ENCODE measurements around the gene MEGF9.

MEGF9 gene

DNA sequence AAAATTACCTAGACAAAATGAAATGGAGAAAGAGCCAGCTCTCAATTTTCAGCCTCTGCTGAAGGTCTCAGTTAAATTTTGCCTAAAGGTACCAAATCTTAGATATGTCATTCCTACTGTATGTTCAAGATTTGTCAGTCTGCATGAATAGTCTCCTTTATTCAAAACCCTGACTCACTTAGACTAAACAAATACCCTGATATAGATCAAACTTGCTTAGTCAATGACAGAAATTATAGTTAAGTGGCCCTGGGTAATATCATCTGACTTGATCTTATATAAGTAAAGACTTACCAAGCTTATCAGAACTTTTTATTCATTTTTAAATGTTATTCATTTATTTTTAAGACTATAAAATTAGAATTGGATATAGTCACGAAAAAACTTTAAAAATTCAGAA, 12.2 kb downstream of the MEGF9 start:
- no peak for DNase-seq

DNA sequence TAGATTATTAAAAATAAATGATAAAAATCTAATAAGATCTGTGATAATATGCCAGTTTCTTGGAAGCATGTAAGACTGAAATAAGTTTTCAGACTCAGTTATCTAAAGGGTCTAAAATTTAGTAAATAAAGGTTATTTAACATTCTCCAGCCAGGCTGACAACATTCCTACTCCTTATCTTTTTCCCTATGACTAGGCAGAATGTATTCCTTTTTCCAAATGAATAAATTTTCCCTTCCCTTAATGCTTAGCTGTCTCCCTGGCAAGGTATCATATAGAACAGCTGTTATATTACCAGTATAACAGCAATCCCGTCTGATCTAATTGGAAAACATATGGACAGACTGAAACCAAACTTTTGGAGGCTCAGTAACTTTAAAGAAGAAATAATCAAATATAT, 13.0 kb downstream of the MEGF9 start:
- peak; percentile 44 for DNase-seq

DNA sequence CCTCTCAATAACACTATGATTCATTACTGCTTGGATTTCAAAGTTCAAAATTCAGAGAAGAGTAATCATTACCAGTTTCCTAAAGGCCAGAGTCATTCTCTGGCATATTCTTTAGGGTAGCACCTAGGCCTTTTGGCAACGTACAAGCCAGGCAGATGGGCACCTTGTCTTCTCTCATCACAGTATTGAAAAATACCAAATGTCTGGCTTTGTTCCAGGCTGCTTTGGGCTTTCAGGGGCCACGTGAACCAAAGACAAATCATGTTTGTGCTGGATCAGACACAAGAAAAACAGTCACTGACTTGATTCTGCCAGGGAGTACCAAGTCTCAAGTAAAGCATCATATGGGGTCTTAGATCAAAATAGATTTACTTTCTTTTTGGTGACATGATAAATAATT, 15.5 kb downstream of the MEGF9 start:
- peak; percentile 94 for DNase-seq

DNA sequence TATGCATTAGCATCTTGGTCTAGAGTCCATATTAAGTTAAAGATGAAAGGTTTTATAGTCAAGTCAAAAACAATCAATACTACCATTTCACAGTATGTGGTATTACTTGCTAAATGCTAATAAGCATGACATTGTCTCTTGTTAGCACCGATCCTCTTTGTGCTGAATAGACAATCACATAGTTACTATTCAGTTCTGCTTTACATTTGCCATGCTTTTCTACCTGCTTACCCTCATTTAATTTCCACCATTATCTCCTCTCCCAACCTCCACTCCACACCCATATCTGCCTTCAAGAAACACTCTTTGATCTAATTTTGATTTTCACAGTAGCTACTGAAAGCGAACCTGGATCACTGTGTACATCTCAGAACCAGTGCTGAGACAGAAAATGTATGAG, 16.8 kb downstream of the MEGF9 start:
- DNase-seq: no peak

DNA sequence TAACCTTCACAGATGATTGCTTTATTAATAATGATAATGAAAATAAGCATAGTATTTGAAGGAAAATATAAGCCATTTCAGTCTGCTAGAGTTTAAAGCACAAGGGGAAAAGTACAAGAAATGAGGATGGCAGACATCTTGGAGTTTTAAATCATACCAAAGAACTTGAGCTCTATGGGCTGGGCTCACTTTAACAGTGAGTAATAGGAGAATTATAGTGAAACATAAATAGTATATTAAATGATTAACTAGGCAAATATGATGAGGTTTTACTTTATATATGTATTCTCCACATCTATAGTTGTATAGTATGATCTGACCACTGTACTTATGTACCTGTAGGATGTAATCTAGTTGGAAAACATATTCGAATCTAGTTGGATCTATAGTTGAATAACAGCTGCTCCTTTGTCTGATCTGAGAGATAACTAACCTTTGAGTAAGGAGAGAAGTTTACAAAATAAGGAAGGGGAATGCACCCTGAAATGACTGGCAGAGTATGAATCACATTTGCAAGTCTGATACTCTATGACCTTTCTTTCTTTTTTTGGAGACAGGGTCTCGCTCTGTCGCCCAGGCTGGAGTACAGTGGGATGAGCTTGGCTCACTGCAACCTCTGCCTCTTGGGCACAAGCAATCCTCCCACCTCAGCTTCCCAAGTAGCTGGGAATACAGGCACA, 17.6 kb downstream of the MEGF9 start:
- no peak for DNase-seq

DNA sequence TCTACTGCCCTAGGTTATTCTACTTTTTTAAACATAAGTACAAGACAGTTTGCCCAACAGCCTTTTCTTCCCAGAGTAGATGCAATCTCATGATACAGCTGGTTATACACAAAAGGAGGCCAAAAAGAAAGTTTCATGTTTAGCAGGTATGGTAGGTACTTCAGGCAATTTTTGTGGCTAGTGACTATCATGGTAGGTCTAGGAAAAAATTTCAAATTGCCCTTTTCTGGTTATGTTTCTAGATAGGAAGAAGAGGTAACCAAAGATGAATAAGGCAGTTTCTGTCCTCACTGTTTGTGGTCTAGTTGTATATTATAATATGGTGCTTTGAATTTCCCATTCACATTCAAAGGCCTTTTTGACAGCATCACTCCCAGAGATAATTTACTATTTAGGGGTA, 19.7 kb downstream of the MEGF9 start:
- no peak for DNase-seq

DNA sequence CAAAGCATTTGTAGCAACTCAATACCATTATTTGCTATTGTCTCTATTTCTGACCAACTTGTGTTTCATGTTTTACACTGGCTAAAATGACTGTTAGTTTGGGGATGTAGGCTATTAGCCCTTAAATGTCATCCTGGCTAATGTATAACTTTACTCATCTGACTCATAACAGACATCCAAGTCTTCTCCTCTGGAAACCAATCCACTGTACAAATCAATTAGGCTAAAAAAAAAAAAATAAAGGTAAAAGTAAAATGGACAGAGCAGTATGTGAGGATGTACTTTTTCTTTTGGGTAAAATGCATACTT, 20.6 kb downstream of the MEGF9 start:
- no peak for DNase-seq

DNA sequence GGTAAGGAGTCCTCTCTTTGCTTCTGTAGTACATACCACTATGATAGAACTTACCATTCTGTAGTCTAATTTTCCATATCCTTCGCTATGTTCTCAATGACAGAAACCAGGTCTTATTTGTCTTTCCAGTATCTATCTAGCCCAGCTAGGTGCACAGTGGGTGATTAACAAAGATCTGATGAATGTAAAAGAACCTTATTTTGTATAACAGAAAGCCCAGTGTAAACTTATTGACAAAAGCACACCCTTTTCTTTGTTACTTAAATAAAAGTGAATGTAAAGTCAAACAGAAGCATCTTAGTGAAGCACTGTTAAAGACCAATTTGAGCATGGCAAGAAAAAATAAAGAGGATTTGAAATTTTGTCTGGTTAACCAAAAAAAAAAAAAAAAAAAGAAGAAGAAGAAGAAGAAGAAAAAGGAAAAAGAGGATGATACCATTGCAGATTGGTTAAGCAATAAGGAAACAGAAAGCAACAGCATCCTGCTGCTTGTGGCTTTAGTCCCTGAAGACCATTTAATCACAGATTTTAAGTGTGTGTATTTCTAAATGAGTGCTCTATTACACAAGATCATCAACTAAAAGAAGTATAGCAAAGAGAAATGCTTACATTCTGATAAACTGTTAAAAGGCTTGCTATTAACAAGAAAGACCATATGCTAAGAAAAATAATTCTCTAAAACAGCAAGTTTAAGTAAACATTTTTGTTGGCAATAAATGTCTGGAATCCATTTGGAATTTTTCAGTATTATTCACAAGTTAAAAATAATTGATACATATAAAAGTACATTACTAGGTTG, 21.2 kb downstream of the MEGF9 start:
- DNase-seq: no peak

DNA sequence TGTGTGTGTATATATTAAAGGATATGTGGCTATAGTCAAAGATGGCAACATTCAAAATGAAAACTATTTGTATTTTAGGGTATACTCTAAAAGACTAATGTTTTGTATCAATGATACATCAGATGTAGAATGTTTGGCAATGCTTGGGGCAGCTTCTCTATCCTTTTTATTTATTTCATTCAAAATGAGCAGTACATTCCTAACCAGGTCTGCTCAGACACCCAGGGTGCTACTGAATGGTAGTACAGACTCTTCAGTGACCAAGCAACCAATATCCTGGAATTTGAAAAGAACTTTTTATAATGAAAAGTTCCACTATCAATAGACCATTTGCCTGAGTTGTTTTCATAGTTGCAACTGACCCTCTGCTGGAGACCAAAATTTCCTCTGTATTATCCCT, 23.9 kb downstream of the MEGF9 start:
- no peak for DNase-seq

DNA sequence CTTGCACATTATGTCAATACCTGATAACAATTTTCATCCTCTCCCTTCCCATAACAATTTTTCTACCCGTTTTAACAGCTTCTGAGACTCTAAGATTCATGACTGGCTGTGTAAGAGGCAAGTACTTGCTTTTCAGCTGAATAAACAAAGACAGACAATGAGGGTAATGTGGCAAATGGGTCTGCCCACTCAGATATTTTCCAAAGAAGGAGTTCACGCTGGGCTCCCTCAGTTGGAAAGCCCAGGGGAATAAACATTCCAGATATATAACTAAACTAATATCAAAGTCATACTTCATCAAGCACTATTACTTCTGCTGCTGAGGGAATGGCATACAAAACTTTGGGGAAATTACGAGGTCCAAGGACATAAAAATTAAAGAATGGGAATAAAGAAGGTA, 24.4 kb downstream of the MEGF9 start:
- peak; percentile 59 for DNase-seq

DNA sequence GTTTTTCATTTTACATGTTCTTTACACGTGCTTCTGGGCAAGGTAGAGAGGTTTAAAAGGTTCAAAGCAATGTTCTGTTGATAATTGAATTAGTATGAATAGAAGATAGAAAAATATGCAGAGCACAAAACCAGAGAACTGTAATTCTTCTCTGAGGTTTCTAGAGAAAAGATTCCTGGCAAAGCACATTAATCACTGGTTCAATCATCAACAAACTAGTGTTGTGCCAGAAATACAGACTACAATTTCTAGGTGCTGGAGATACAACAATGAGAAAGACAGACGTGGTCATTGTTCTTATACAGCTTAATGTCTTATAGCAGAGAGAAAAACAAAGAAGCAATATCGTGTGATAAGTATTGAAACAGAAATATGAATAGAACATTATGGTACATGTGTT, 25.5 kb downstream of the MEGF9 start:
- DNase-seq: no peak

DNA sequence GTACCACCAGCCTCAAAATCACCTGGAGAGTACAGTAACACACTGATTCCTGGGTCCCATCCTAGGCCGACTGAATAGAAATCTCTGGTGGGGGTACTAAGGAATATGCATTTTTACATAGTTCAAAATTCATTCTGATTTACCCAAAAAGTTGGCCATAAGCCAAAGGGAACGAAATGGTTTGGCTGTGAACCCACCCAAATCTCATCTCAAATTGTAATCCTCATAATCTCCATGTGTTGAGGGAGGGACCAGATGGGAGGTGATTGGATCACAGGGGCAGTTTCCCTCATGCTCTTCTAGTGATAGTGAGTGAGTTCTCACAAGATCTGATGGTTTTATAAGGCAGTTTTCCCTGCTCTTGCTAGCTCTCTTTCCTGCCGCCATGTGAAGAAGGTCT, 31.1 kb downstream of the MEGF9 start:
- DNase-seq: no peak

DNA sequence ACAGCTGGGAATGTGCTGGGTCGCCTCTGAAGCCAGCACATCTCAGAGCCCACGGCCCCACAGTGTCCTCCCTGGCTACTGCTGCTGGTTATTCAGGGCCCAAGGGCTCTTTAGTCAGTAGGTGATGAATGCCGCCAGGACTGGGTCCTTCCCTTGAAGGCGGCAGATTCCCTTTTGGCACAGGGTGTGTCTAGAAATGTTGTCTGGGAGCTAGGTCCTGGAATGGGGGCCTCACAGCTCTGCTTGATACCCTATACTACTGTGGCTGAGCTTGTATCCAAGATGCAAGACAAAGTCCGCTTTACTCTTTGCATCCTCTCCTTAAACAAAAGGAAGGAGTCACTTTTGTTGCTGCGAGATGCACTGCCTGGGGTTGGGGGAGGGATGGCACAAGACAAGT, 33.1 kb downstream of the MEGF9 start:
- DNase-seq: no peak

DNA sequence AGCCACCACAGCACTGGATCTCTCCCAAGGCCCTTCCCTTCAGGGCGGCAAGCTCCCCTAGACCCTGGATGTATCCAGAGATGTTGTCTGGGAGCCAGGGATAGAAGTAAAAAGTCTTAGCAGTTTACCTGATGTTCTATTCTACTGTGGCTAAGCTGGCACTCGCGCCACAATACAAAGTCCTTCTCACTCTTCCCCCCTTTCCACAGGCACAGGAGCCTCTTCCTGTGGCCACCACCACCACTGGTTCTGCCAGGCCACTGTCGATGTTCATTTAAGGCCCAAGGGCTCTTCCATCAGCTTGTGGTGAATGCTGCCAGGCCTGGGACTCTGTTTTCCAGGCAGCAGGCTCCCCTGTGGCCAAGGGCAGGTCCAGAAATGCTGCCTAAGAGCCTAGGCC, 33.7 kb downstream of the MEGF9 start:
- no peak for DNase-seq

DNA sequence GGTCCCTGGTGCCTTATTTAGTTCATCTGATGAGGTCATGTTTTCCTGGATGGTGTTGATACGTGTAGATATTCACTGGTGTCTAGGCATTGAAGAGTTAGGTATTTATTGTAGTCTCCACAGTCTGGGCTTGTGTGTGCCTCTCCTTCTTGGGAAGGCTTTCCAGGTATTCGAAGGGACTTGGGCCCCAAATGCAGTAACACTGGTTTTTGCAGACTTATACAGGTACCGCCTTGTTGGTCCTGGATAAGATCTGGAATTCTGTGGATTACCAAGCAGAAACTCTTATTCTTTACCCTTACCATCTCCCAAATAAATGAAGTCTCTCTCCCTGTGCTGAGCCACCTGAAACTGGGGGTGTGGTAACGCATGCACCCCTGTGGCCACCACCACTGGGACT, 34.1 kb downstream of the MEGF9 start:
- DNase-seq: no peak

DNA sequence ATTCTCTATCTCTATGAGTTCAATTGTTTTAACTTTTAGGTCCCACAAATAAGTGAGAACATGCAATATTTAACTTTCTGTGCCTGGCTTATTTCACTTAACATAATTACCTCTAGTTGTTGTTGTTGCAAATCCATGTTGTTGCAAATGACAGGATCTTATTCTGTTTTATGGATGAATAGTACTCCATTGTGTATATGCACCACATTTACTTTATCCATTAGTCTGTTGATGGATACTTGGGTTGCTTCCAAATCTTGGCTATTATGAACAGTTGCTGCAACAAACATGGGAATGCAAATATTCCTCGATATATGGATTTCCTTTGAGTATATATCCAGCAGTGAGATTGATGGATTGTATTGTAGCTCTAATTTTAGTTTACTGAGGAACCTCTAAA, 36.3 kb downstream of the MEGF9 start:
- DNase-seq: peak; percentile 50

DNA sequence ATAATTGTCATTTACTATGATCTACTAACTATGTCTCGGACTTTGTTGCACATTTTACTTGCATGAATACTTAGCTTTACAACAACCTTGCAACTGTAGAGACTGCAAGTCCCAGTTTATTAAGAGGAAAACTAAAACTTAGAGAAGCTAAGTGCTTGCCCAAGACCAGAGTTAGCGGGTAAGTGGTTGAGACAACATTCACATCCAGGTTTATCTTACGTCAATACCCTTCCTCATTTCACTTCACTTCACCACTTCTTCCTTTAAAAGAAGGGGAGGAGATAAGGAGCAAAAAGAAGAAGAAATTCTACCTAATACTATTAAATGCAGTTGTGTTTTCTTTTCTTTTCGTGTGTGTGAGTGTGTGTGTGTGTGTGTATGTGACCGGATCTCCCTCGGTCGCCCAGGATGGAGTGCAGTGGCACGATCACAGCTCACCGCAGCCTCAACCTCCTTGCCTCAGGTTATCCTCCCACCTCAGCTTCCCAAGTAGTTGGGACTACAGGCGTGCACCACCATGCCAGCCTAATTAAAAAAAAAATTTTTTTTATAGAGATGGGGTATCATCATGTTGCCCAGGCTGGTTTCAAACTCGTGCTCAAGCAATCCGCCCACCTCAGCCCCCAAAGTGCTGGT, 37.4 kb downstream of the MEGF9 start:
- DNase-seq: no peak

DNA sequence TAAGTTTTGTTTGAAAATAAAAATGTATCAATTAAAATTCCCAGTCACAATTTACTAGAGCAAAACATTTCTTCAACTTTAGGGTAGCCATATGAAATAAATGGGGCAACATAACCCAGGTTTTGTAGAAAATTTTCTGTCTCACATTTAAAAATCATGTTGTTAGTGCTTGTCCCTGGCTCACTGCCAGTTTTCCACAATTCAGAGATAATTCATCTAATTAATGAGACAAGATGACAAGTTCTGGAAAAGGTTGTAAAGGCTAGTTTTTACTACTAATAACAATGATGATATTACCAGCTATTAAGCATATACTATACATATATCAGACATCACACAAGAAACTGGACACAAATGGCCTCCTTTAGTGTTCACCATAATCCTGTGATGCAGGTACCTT, 45.9 kb downstream of the MEGF9 start:
- DNase-seq: peak; percentile 32

DNA sequence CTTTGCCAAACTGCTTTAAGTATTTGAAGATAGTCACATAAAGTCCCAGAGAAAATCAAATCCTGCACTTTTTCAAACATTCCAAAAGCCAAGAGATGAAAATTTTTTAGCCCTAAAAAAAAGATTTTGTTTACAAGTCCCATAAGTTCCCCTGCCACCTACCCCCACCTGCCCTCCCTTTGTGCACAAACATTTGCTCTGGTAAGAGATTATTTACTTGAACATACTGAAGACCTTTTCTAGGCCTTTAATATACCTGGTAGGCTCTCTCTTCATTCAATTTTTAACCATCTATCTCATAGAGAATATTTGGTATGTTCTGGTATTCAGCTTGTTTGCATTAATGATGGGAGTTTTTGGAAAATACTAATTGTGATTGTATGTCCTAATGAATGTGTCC, 50.3 kb downstream of the MEGF9 start:
- DNase-seq: no peak

DNA sequence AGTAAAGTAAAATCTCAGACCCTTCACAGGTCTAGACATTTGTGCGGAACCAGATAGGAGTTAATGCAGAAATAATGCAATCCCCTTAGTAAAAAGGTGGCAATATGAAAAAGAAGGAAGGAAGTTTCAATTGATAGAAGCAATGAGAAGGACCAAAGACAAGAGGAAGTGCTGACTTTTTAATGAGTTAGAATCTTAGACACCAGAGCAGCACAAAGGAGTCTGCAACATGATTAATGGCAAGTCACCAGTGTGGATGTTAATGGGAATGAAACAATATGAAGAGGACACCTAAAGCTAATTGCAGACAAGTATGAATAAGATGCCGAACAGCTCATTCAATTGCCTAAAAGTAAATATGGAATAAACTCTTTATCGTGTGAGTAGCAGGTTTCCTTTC, 50.9 kb downstream of the MEGF9 start:
- DNase-seq: no peak

DNA sequence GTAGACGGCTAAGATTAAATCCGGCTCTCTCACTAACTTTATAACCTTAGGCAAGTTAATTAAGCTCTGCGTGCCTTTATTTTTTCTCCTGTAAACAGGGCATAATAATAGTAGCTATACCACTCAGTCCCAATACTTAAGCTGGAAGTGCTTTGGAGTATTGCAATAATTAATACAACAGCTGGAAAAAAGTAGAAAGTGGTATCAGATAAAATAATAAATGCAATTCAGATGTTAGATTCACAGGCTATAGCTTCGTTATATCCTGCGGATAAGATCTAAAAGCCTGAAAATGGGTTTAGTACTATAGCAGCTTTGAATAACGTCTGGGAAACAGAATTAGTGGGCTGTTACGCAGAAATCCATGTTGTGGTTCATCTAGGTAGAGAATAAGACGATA, 51.8 kb downstream of the MEGF9 start:
- DNase-seq: no peak

DNA sequence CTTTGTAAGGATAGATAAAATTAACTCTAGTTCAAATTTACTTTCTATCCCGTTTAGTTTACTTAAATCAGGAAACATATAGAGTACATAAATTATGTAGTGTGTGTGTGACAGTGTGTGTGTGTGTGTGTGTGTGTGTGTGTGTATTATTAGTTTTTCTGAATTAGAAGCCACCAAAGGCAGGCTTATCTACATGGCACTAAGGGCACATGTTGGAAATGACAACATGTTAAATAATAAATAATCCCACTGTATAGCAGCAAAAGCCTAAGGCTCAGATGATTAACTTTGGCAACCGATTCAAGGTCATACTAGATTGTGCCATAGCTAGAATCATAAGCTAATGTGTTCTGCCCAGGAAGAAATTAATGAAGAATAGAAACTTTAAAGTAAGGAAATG, 54.6 kb downstream of the MEGF9 start:
- no peak for DNase-seq

DNA sequence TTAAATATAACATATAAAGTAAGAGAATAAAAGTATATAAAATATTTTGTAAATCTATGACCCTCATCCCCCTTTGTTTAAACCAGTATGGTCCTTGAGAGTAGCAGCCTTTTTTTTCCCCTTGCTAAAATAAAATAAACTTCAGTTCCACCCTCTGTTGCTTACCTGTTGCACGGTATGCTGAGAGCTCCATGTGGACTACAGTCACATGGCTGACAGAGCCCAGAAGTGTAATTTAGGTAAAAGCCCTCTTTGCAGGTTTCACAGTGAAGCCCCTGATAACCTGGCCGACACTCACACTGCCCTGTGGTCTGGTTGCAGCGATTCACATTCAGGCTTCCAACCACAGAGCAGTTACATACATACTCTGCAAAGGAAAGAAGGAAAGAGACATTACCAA, 55.1 kb downstream of the MEGF9 start:
- no peak for DNase-seq

DNA sequence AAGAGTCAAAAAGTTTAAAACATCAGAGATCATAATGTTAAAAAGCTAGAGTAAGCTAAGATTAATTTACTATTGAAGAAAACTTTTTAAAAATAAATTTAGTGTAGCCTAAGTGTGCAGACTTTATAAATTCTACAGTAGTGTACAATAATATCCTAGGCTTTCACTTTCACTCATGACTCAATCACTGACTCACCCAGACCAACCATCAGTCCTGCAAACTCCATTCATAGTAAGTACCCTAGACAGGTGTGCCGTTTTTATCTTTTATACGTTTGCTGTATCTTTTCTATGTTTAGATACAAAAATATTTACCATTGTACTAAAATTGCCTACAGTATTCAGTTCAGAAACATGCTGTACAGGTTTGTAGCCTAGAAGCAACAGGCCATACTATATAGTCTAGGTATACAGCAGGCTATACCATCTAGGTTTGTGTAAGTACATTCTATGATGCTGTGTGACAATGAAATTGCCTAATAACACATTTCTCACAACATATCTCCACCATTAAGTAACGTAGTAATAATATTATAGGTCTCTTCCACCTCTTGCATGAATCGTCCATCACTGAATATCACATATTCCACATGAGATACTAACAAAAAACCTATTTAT, 59.2 kb downstream of the MEGF9 start:
- no peak for DNase-seq
